GM19397 (cell line): Measurements from ENCODE around the gene SLC20A1.
"Not testable (repeated sequence)": the region's sequence is repeated elsewhere in the genome, so short reads cannot be mapped to it uniquely, and the experiment has no call there.

Experiments
- ATAC-seq: cut with Tn5 transposase; IDR thresholded peaks from one replicate; pipeline ENCODE4 v1.9.1; 2021; ENCODE audit warnings: mild to moderate bottlenecking, moderate library complexity; ENCODE audit not compliant: unreplicated experiment

SLC20A1 gene

DNA sequence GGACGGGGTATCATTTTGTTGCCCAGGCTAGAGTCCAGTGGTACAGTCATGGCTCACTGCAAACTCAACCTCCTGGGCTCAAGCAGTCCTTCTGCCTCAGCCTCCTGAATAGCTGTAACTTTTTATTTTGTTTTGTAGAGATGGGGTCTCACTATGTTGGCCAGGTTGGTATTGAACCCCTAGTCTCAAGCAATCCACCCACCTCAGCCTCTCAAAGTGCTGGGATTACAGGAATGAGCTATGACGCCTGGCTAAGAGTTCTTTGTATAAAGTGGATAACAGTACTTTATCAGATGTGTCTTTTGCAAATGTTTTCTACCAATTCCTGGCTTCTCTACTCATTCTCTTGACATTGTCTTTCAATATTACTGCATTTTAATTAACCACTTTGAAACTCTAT, 57.9 kb downstream of the SLC20A1 start:
- ATAC-seq: no peak

DNA sequence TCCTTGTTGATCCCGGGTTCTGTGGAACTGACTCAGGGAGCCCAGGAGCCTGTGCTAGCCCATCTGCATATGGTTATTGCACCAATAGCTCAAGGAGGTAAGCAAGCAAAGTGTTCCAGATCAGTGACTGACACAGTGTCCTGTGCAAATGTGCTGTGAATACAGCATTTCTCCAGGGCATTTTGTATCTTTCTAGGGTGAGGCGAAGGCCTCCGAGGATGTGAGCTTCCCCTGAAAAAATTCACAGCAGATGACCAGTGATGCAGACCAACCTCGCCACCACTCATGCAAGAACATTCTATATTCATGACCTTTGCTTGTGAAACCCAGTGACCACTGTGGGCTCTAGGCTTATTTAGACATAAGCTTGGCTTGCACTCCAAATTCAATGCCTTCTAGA, 59.8 kb downstream of the SLC20A1 start:
- no peak for ATAC-seq

DNA sequence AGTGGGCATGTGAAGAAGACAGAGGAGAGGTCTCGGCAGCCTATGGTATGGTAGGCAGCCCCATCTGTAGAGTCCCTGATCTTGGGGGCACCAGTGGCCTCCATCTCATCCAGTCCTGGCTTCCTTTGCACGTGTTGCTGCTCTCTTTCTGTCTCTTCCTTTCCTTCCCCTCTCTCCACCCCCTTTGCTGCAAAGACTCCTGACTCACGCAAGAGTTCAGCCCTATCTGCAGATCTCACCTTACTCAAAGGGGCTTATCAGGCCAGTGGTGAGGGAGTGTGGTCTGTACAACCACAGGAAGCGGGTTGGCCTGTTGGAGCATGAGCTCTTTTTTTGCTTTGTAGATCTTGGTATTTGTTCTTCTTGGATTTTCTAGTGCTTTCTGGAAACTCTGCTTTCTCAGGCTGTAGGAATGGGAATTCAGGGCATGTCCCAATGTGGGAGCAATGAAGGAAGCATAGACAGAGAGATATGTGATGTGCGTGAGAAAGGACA, 60.5 kb downstream of the SLC20A1 start:
- ATAC-seq: no peak

DNA sequence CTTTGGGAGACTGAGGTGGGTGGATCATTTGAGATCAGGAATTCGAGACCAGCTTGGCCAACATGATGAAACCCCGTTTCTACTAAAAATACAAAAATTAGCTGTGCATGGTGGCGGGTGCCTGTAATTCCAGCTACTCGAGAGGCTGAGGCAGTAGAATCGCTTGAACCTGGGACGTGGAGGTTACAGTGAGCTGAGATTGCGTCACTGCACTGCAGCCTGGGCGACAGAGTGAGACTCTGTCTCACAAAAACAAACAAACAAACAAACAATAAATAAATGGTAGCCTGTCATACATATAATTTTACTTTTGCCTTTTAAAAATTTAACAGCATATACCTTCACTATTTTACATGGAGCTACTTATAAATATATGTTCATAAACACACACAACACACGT, 61.2 kb downstream of the SLC20A1 start:
- ATAC-seq: not testable (repeated sequence)

DNA sequence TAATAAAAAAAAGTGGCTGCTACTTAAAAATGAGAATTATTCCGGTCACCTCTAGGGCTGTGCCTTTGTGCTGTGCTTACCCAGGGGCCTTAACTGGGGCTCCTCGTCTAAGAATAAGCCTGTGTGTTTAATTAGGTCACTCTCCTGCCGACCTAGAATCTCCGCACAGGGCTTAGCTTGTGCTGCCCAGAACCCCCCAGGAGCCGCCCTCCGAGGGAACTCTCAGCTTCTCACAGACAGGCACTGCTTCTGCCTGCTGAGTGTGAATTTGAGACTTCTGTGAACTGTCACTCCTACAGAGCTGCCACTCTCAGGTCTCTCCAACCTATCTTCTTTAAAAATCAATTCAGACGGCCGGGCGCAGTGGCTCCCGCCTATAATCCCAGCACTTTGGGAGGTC, 63.2 kb downstream of the SLC20A1 start:
- no peak for ATAC-seq

DNA sequence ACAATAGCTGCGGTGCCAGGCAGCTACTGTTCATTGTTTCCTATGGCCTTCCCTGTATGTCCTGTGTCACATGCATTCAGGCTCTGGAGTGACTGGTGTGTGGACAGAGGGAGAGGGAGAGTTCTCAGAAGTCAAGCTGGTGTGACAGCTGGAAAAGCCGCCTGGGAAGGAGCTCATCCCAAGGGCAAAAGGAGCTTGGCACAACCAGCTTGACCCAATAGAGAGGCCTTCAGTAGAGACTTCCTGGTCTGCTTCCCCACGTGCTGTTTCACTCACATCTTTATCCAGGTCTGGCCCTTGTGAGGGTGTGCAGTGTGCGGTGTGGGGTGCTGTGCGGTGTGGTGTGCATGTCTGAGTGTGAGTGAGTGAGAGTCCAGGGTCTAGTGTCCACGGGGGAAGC, 64.0 kb downstream of the SLC20A1 start:
- ATAC-seq: no peak

DNA sequence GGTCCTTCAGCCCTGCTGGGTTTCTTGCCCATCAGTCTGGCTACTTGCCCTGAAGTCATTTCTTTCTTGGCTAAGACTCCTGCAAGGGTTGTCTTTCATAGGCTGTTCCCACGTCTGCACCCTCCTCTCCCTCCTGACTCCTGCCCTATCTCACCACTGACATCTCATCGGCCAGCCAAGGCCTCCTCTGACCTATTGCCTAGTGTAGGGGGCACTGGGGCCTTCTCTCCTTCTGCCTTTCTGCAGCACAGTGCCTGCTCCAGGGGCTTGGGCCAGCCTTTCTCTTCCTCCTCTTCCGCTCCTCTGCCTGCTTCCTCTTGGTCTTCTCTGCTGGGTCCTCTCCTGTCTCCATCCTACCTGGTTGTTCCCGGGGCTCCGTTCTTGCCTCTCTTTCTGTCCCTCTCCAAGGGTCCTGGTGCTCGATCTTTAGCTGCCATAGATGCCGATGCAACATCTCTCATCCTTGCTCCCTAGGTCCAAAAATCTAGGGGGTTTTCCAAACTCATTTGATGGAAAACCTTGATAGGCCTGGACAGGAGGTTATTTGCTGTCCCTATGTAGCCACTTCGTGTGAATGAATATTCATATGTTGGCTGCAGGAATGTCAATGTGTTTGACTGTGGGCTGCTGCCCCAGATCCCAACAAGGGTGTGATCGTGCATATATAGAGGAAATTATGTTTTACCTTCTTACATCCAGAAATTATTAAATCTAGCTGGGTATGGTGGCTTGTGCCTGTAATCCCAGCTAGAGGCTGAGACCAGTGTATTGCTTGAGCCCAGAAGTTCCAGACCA, 65.4 kb downstream of the SLC20A1 start:
- ATAC-seq: no peak

DNA sequence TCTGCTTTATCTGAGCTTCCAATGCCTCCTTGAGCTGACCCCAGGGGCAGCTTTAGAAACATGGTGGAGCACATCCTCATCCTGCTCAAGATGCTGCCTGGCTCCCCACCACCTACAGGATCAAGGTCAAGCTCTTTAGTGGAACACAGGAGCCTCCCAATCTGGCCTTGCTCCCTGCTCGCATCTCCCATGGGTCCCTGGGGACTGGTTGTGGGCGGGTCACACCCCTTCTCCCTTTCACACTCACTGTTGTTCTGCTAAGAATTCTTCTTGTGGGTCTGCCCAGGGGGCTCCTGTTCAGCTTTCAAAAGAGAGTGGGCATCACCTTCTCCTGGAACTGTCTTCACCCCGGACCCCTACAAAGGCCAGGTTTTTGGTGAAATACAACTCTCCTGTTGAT, 66.7 kb downstream of the SLC20A1 start:
- no peak for ATAC-seq

DNA sequence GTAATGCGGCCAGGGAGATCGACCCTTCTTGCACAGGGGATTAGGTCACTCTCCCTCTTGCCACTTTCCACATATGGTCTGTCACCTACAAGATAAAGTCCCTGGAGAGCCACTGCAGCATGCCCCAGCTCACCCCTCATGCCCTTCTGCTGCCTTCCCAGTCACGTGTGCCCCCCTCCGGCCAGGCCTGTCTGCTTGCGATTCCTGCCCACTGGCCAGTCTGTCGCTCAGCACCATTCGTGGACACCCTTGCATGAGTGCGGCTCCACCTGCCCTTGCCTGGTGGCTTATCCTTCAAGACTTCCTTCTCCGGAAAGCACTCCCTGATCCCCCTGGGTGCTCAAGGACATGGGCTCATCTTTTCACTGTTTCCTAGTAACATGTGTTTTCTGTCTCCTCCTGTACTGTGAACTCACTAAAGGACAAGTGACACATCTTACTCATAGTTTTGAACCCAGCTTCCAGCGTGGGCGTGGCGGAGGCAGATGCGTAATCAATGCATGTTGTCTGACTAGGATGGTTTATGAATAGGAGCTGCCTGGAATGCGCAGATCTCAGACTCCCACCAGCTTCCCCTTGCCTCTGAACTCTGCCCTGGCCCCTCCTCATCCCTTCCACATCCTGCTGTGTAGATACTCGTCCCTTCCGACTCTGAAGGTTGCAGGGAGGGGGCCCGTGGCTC, 67.3 kb downstream of the SLC20A1 start:
- ATAC-seq: no peak
